HEK293T (cell line): ENCODE measurements around the gene GABRA5.

ENCODE experiments used
- BHLHE40 ChIP-seq: fragments of 450-650 bp; IDR thresholded peaks from 2 replicates; pipeline ENCODE4 v1.6.1; 2016; ENCODE audit warnings: mild to moderate bottlenecking, moderate library complexity, borderline replicate concordance
- CTBP1 ChIP-seq: fragments of 450-650 bp; IDR thresholded peaks from 2 replicates; pipeline ENCODE4 v1.6.1; 2016; ENCODE audit warnings: borderline replicate concordance
- HDGF ChIP-seq: fragments of 450-650 bp; IDR thresholded peaks from 2 replicates; pipeline ENCODE4 v1.6.1; 2017; ENCODE audit warnings: antibody characterized with exemption, borderline replicate concordance
- L3MBTL2 ChIP-seq: fragments of 450-650 bp; conservative IDR thresholded peaks from 2 replicates; pipeline ENCODE4 v1.6.1; 2016; ENCODE audit warnings: mild to moderate bottlenecking
- LEF1 ChIP-seq: fragments of 450-650 bp; IDR thresholded peaks from 2 replicates; pipeline ENCODE4 v1.6.1; 2017; ENCODE audit warnings: mild to moderate bottlenecking, borderline replicate concordance
- PKNOX1 ChIP-seq: fragments of 450-650 bp; IDR thresholded peaks from 2 replicates; pipeline ENCODE4 v1.6.1; 2016
- SUZ12 ChIP-seq: fragments of 450-650 bp; IDR thresholded peaks from 2 replicates; pipeline ENCODE4 v1.6.1; 2016; ENCODE audit warnings: mild to moderate bottlenecking
- TARDBP ChIP-seq: fragments of 450-650 bp; IDR thresholded peaks from 2 replicates; pipeline ENCODE4 v1.6.1; 2016
- ZNF384 ChIP-seq: fragments of 450-650 bp; IDR thresholded peaks from 2 replicates; pipeline ENCODE4 v1.6.1; 2016

- no peak for TF ChIP-seq TARDBP
- TF ChIP-seq BHLHE40: no peak
- TF ChIP-seq ZNF384: no peak
- no peak for TF ChIP-seq CTBP1
- TF ChIP-seq SUZ12: no peak
- TF ChIP-seq LEF1: no peak
- TF ChIP-seq L3MBTL2: no peak
- TF ChIP-seq HDGF: no peak
- TF ChIP-seq PKNOX1: no peak
Observed at GRCh38 chr15:26941489-26941888, 74.6 kb downstream of the GABRA5 start.
